ENCODE results near the gene TRIP6.

DNA sequence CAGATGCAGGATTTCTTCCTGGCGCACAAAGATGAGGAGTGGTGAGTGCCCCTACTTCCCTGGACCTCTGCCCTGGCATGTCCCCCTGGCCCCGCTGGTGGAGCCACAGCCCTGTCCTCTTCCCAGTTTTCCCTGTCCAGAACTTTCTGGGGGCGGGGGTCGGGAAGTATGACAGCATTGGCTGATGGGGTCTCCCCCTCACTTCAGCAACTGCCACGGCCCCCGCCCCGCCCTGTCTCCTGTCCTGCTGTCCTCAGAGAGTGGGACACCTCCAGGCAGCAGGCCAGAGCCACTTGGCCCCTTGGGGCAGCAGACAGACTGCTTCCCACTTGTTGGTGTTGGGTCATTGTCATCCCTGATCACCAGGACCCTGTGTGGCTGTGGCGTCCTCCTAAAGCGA lies 15.0 kb downstream of the TRIP6 start:
- no peak for TF ChIP-seq POLR2A (IDR thresholded peaks at IDR 0.05)
- no peak for TF ChIP-seq CTCF (IDR thresholded peaks at IDR 0.05)
